GM19468 (cell line): ENCODE data around the gene TMCC3.

ENCODE experiments used
- ATAC-seq: cut with Tn5 transposase; IDR thresholded peaks from one replicate; pipeline ENCODE4 v1.9.1; 2021; ENCODE audit warnings: mild to moderate bottlenecking, moderate library complexity, moderate number of reproducible peaks; ENCODE audit not compliant: unreplicated experiment; ENCODE audit errors: extremely low read depth

TMCC3 gene

DNA sequence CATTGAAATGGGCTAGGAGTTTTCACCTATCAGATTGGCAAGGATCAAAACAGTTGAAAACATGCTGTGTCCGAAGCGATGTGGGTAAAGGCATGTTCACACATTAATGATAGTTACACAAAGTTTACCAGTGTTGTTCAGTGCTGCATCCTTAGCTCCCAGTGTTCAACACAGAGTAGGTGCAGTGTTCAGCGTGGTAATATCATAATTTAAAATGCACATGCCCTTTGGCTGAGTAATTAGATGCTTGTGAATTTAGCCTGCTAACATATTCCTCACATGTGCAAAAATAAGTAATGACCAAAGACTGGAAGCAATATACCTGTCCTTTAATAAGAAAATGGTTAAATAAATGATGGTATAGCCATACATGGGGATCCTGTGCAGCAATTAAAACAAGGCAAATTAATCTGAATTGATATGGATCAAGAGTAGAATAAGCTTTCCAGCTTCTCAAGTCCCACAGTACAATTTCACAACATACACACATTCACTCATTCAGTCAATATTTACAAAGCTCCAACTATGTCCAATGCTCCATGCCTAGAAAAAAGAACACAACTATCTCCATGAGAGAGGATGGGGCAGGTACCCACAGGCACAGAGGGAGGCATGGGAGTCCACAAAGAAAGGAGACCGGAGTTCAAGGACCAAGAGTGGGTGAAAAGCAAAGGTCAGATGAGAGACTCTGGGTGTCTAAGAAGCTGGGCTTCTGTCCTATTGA is 12.8 kb downstream of the TMCC3 start:
- ATAC-seq: no peak

DNA sequence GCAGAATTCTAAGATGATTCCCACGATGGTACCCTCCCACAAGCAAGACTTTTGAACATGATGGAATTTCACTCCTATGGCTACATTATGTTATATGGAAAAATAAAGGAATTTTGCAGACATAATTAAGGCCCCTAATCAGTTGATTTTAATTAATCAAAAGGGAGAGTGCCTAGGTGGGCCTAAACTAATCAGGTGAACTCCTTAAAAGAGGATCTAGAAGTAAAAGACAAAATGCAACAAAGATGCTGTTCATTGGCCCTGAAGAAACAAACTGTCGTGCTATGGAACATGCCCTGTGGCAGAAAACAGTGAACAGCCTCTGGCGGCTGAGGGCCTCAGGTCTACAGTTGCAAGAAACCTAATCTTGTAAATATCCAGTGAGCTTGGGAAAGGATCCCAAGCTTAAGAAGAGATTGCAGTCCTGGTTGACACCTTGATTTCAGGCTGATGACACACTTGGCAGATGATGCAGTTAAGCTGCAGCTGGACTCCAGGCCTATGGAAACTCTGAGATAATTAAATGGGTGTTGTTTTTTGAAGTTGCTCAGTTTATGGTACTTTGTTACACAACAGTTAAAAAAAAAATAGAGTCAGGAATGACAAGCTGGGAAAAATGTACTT is 13.8 kb downstream of the TMCC3 start:
- no peak for ATAC-seq

DNA sequence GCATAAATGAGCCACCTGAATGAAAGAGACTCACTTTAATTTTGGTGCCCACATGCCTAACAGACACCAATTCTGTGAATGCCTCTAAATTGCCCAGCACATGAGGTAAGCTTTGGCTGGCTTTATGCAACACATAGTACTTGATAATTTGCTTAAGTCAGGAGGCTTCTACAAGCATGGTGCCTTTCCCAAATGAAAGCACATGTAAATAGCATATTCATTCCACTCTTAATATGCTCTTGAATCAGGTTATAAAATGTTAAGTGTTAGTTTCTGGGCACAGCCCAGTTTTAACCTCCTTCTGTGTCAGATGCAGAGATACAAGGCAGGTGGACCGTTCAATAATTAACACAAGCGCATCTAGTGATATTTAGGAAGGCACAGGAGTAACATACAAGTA is 15.6 kb downstream of the TMCC3 start:
- no peak for ATAC-seq

DNA sequence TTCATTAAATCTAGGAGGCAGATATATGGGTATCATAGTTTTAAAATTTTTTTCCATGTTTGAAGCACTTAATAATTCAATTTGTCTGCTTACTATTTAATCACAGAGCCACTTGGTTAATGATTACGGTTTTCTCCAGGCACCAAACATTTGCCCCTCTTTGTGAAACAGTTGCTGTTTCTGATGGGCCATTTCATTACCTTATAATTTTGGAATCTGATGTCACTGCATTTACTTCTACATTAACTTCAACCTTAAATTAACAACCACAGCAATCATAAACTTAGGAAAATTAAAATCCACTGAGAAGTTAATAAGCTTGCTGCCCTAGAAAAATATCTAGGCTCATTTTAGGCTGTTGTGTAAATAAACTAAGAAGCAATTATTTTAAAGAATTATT is 17.0 kb downstream of the TMCC3 start:
- no peak for ATAC-seq

DNA sequence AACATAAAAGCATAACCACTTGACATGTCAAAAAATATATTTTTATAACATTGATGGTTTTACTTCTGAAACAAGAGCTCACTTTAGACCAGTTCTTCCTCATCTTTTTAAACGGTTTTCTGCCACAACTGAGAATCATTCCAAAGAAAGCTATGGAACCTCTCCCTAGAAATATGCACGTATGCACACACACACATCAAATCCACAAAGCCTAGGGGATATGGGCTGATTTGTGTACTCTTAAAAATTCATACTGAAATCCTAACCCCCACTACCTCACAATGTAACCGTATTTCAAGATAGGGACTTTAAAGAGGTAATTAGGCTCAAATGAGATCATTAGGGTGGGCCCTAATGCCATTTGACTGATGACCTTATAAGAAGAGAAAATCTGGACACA is 19.3 kb downstream of the TMCC3 start:
- ATAC-seq: no peak

DNA sequence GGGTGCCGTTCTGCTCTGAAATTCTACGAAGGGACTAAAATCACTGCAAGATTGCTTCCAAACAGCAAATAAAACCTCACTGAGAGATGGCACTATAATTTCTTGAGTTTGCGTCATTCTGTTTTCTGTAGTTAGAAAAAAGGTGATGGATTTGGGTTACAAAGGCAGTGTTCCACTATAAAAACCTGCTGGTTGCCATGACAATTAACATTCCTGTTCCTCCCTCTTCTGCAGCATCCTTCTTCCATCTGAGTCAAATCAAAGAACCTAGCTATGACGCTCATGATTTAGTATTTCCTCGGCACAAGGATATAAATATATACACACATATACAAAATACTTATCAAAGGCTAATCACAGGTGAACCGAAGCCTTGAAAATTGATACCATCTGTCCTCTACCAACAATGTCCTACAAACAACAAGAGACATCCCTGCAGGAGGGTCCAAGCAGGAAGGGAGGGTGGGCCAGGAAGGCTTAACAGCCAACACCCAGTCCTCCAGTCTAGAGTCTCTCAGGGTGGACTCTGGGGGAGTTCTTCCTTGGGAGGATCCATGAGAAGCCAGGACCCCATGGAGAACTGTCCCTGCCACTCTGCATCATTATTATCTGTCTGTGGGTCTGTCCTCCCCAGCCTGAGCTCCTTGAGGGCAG is 21.4 kb downstream of the TMCC3 start:
- no peak for ATAC-seq

DNA sequence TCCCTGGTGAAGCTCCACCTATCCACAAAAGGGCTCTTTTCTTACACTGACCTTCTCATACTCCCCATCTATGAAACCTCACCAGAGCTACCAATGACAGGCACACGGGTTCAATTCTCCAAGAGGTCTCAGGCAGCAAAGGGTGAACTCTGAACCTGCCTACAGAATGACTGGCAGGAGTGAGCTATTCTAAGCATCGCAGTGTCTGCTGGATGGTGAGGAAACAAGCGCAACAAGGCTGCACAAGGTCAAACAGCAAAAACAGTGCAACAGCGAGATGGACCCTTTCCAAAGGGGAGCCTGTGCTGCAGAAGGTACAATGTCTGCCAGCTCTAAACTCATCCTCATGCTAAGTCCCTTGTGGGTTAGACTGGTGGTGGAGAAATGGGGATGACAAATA is 22.0 kb downstream of the TMCC3 start:
- no peak for ATAC-seq

DNA sequence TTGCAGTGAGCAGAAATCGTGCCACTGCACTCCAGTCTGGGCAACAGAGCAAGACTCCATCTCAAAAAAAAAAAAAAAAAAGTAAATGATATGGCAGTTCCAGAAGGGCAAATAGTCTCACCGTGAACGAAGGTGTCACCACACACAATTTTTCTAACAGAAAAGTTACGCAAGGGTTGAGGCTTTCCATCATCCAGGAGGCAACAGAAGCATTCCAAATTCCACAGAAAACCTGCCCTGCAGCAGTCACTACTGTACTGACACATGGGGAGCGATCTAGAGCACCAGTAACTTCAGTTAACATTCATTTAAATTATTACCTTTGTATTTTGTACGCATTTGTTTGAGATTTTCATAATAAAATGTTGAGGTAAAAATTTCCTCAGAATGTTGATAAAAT is 24.8 kb downstream of the TMCC3 start:
- no peak for ATAC-seq

DNA sequence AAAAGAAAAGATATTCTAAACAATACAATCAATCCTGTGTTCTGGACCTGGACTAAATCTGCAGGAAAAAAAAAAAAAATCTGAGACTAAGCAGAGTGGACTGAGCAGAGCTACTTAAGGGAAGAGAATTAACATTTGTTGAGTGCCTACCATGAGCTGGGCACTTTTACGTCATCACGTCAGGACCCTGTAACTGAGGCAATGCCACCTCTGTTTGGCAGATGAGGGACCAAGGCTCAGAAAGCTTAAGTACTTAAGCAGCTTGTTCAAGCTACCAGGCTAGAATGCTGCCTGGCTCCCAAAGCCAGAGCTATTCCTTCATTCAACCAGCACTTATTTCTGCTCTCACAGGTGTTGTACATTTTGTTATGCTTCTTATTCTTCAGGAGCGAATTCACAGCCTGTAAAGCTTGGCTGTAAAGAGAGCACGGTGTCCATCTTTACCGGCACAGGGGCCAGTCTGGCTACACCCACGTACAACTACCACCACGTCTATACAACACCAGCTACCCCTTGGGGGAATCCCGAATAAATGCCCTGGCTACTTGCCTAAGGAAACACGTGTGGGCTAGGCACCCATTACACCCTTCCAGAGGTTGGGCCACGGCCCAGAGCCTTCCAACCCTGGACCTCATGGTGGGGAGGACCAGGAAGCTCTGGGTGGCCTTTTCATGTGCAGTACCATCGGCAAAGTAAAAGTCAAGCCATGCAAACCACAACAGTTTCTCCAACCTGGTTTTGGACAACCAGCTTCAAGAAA is 27.0 kb downstream of the TMCC3 start:
- ATAC-seq: no peak

DNA sequence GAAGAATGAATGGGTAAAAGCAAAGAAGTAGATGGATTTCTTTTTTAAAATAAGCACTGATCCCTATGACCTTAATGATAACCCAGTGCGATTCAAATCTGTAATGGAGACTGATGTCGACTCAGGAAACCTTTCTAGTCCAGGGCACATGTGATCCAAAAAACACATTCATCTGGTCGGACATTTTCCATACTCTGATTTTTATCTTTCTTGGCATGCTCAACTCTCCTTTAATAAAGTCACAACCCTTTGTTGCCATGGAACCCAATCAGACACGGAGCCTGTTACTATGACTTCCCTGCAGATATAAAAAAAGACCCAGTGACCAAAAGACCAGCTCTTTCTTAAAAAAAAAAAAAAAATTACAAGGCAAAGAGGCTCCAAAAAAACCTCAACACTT is 27.9 kb downstream of the TMCC3 start:
- ATAC-seq: no peak

DNA sequence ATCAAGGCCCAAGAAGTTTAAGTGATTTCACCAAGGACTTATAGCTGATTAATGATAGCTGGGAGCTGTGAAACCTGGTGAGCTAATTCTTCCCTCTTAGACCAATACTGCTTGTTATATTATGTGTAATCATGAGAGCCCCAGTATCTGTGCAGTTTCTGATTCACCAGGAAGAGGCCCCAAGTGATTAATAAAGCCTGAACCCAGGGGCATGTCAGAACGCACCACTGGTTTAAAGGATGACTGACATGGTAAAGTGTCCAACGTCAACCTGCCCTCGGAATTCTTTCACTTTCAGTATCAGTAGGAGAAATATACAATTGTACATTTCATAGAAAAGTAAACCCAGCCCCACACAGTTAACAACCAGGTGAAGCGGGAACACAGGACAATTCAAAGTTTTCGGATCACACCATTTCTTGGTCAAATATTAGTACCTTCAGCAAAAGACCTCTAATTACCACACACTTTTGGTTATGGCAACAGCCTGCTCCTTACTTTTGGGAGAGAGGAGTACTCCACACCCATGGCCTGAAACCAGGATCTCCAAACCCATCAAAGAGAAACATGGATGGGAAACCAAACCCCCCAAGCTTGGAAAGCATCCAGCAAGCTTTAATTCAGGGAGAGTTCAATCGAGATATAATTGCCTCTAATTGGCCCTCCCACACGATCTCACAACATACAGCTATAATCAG is 28.5 kb downstream of the TMCC3 start:
- peak; percentile 89 for ATAC-seq

DNA sequence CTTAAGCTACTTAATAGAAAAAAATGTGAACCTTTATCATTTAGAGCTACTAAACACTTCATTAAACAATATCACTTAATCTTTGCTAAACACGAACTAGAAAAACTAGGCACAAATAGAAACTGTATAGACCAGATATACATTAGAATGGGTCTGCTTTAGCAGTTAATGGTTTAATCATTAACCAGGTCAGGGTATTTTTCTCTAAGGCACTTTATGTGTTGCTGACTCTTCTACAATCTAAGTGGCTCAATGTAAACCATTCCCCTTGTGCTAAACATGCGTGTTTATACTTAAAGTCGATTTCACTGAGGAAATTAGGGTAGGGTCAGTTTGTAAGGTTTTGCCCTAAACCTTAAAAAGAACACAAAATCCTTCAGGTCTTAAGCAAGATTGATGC is 29.7 kb downstream of the TMCC3 start:
- no peak for ATAC-seq

DNA sequence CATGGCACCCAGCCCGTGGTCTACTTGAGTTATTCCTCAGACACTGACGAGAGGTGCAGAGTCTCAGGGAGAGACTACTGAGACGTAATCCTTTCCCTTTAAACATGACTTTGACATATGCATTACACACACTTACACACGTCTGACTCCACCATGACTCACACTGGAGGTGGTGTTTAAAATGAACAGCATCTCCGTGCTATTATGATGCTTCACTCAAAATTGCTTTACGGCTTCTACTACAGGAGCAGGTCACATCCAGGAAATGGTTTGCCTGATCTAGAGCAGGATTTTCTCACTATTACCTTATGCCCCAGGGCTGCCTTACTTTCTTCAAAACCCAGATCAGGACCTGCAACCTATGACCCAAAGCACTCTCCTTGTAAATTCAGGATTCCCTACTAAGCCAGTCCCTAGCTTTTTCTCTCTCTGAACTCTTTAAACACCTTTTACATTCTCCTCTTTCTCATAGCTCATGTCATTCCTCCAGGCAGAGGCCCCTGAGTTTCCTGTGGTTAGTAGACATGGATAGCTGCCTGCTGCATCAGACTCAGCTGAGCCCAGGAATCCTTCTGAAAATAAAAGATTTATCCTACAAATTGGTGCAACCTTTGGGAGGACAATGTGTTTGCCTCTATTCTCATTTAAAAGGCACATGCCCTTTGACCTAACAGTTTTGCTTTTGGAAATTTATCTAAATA is 31.2 kb downstream of the TMCC3 start:
- no peak for ATAC-seq

DNA sequence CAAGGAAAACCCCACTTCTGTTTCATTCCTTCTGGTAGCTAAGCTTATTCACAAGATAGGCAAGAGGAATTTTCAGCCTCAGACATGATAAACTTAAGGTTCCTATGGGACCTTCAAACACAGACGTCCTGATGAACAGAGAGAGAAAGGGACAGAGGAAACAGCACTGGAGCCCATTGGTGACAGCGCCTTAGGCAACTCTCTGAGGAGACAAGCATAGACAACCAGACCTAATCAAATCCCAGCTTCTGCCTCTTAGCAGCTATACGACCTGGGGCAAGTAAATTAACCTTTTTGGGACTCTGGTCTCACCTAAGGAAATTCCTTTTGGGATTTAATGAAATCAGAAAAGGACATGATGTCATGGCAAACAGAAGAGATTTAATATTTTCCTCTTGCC is 33.3 kb downstream of the TMCC3 start:
- no peak for ATAC-seq

DNA sequence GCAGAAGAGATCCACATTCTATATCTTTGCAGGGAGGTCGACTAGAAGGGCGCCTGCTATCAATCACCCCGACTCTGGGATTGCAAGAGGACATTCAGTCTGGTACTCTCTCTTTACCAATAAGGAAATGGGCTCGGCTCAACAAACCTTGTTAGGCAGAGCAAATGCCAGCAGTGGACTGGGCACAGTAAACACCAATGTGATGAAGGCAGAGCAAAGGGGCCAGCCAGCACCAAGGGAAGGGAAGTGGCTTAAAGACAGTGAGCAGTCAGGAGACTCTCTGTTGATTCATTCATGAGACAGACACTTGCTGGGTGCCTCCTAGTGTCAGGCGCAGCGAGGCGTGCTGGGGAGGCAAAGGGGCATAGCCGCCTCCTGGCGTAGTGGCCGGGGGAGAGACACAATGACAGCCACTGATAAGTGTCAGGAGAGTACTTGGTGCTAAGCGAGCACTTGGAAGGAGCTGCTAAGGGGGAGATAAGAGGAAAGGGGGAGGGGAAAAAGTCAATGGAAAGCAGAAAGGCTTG is 34.1 kb downstream of the TMCC3 start:
- no peak for ATAC-seq

DNA sequence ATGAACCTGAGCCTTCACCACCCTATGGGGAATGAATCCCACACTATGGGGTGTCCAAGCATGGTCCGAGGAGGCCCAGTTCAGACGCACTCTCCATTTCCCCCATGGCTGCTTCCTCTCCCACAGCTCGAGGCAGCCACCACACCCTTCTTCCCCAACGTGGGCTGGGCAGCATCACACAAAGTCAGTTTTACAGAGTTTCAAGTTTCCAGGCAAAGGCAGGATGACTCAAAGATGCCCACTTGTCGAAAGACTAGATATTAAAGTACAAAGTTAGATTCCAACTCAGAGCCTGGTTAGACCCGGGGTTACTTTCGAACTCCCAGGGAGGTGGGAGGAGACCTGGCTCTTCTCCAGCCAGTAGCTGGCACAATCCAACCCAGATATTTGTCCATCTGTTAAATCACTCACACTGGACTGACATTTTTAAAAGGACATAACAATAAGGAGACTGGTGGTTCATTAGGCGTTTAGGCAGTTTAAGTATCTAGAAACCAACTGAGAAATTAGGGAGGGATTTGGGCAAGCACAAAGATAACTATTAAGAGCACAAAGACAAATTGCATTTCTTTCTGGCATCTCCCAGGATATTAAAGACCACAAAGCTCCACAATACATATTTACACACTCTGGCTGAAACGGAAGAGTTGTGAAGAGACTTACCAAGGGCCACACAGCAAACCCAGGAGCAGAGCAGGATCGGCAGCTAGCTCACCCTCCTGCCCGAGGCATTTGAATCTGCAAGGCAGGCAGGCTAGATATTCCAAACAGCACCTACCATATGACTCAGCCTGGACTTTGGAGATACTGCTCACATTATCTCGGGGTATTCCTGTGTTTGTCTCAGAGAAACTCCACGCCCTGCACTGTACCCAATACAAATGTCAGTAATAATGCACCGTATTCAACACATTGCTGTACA is 34.8 kb downstream of the TMCC3 start:
- ATAC-seq: no peak

DNA sequence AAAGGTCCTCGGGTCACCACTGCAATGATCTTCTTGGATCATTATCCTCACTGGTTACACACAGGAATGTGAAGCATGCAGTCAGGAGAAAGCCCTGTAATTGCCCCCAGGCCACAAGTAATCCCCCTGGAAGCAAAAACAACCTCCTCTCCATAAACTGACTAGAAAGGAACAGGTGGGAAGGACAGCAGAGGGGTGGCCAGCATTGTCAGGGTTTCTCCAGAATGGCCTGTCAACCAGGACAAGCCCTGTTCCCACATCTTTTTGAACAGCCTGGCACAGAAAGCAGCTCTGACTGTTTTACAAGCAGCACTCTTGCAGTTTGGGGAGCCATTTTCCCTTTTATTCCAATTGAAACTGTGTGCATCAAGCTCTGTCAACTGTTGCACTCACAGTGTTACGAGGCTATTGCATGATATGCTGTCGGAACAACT is 36.1 kb downstream of the TMCC3 start:
- ATAC-seq: no peak

DNA sequence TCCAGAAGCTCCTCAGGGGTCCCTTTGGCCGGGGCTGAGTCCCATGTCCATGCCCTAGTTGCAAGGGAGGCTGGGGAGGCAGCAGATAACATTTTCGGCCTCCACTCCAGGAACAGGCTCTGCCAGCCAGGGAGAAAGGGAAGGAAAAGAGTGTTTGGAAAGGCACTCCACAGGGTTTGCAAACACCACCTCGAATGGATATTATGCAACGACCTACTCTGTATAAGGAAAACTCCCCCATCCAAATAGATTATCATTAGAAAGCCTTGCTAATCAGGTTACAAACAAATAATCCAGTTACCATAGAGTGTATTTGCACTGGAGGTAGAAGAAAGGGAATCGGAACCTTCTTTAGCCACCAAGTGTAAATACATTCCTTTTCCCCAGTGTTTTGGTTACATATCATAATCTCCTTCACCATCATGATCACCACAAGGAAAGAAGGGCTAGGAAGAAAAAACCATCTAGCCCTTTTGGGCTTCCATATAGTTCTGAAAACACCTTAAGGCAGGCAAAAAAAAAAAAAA is 40.4 kb downstream of the TMCC3 start:
- ATAC-seq: no peak
